Measurements from ENCODE around the gene KLF6. TPM values are rescaled to one million over a fixed set of nuclear protein-coding genes. Genes with fewer than 3 reads are reported as not detected.

KLF6 gene
- total and polyA plus RNA-seq, 8 donors = 25.9 to 187 (median 94.0) TPM

- H3K27me3 ChIP-seq = no peaks in the 10 kb centered on the region
- no peaks in the 10 kb centered on the region for H3K36me3 ChIP-seq
- no peak overlapping the region for H3K4me3 ChIP-seq
- no peaks in the 10 kb centered on the region for H3K9me3 ChIP-seq
- intact Hi-C loops (cut with DNase I; ENCODE audit: low total_unique reads) = no loop called here
- 57 to 74% (median 64%) methylated on average over 7 of the region's 7 CpGs for WGBS, 5 donors
- no peak for DNase-seq
- H3K27ac ChIP-seq = peak overlapping the region in 3 of 5 donors; percentile 2 to 89 (median 76)
- TF ChIP-seq POLR2AphosphoS5 (IDR thresholded peaks at IDR 0.05) (no peak), EP300 (IDR thresholded peaks at IDR 0.05) (no peak), POLR2A (IDR thresholded peaks at IDR 0.05) (no peak)
- TF ChIP-seq, protein P1, sequence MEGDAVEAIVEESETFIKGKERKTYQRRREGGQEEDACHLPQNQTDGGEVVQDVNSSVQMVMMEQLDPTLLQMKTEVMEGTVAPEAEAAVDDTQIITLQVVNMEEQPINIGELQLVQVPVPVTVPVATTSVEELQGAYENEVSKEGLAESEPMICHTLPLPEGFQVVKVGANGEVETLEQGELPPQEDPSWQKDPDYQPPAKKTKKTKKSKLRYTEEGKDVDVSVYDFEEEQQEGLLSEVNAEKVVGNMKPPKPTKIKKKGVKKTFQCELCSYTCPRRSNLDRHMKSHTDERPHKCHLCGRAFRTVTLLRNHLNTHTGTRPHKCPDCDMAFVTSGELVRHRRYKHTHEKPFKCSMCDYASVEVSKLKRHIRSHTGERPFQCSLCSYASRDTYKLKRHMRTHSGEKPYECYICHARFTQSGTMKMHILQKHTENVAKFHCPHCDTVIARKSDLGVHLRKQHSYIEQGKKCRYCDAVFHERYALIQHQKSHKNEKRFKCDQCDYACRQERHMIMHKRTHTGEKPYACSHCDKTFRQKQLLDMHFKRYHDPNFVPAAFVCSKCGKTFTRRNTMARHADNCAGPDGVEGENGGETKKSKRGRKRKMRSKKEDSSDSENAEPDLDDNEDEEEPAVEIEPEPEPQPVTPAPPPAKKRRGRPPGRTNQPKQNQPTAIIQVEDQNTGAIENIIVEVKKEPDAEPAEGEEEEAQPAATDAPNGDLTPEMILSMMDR (IDR thresholded peaks at IDR 0.05) = no peak
- H3K4me1 ChIP-seq = peaks cover 28 to 48% (median 33%) of the 10 kb centered on the region in 4 donors
These were observed 36.5 kb downstream of the KLF6 start for GRCh38 chr10:3748484-3748883.

DNA sequence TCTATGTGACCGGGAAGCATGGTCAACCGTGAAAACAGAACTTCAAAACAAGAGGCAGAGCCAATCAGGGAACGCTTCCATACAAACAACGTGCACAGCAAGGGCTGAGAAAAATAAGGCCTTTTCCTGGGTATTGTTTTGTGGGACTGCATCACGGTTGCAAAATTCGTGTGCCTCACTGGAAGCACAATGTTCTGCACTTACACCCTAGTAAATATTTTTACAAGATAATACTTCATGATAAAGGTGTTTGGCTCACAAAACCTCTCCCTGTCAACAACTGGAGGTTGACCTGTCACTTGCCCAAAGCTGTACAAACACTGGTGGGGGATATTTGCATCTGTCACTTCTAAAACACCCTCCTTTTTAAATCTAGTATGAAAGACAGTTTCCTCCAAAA is 37.0 kb downstream of the KLF6 start:
- WGBS, 5 donors = 28 to 52% (median 38%) methylated on average over 6 of the region's 6 CpGs
- peak in 1 of 2 donors; percentile 47 for DNase-seq
- H3K4me3 ChIP-seq = no peak overlapping the region
- H3K4me1 ChIP-seq = peaks cover 28 to 48% (median 33%) of the 10 kb centered on the region in 4 donors
- H3K36me3 ChIP-seq = no peaks in the 10 kb centered on the region
- intact Hi-C loops (cut with DNase I; ENCODE audit: low total_unique reads) = no loop called here
- peak overlapping the region; percentile 38 to 82 (median 72) for H3K27ac ChIP-seq
- TF ChIP-seq POLR2AphosphoS5 (IDR thresholded peaks at IDR 0.05) = peak; percentile 43 to 61 (median 59)
- TF ChIP-seq, protein P1 (IDR thresholded peaks at IDR 0.05) = no peak
- no peaks in the 10 kb centered on the region for H3K9me3 ChIP-seq
- no peaks in the 10 kb centered on the region for H3K27me3 ChIP-seq

DNA sequence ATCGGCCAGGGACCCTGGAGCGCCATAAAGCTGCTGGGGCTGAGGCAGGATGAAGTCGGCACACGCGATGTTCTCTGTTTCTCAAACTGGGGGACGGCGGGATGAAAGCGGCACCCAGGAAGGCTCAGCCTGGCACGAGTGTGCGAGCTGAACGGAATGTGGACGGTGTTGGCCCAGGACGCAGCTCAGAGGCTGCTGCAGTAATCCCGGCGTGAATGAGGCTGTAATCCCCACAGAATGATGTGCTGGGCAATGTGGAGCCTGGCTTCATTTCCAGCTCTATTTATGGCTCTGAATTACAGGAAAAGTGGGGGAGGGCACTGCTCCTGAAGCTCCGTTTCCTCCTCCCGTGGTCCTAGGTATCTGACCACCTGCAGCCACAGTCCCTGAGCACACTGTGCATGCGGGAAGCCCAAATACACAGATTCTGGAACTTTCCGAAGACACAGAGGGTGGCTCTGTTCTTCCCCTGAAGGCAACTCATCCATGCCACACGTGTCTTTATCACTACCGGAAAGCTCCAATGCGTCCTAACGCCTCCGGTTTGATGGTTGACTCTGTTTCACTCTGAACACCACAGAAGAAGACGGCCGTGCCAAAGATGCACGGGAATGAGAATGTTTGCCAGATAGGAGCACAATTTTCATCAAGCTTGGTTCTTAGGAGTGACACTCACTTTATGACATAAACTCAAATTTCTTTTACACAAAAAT is 37.6 kb downstream of the KLF6 start:
- Histone ChIP-seq H3K9me3 (no peaks in the 10 kb centered on the region), H3K27me3 (no peaks in the 10 kb centered on the region), H3K4me1 (peaks cover 28 to 48% (median 33%) of the 10 kb centered on the region in 4 donors), H3K4me3 (no peak overlapping the region), H3K36me3 (no peaks in the 10 kb centered on the region), H3K27ac (peak overlapping the region; percentile 37 to 82 (median 72))
- DNase-seq = no peak
- peak in 1 of 3 donors; percentile 52 for TF ChIP-seq POLR2AphosphoS5 (IDR thresholded peaks at IDR 0.05)
- no peak for TF ChIP-seq POLR2A (IDR thresholded peaks at IDR 0.05)
- WGBS, 5 donors = 67 to 88% (median 78%) methylated on average over 27 of the region's 27 CpGs
- intact Hi-C loops (cut with DNase I; ENCODE audit: low total_unique reads) = no loop called here

DNA sequence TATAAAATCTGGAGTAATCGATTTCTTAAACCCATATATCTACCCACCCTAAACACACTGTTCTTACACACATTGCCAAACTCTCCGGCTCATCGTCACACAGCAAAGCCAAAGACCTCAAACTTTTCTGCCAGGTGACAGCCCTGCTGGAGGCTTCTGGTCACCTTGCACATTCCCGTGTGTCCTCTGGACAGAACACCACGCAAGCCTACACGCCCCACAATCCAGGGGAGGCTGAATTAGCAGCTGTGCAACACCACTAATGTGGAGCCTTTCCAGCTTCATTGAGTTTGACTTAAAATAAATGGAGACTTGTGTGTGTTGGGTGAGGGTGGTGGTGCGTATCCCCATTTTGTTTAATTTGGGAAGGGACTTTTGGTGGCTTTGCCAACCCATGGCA is 38.4 kb downstream of the KLF6 start:
- Histone ChIP-seq H3K27ac (peak overlapping the region in 3 of 5 donors; percentile 72 to 82 (median 80)), H3K4me3 (no peak overlapping the region), H3K4me1 (peaks cover 28 to 48% (median 33%) of the 10 kb centered on the region in 4 donors), H3K27me3 (no peaks in the 10 kb centered on the region), H3K9me3 (no peaks in the 10 kb centered on the region), H3K36me3 (no peaks in the 10 kb centered on the region)
- intact Hi-C loops (cut with DNase I; ENCODE audit: low total_unique reads) = no loop called here
- DNase-seq = no peak
- WGBS, 5 donors = 93 to 95% (median 95%) methylated on average over 7 of the region's 7 CpGs
- no peak for TF ChIP-seq EP300 (IDR thresholded peaks at IDR 0.05)
- TF ChIP-seq POLR2AphosphoS5 (IDR thresholded peaks at IDR 0.05) = no peak
- TF ChIP-seq, protein P1 (IDR thresholded peaks at IDR 0.05) = no peak
- TF ChIP-seq POLR2A (IDR thresholded peaks at IDR 0.05) = no peak

DNA sequence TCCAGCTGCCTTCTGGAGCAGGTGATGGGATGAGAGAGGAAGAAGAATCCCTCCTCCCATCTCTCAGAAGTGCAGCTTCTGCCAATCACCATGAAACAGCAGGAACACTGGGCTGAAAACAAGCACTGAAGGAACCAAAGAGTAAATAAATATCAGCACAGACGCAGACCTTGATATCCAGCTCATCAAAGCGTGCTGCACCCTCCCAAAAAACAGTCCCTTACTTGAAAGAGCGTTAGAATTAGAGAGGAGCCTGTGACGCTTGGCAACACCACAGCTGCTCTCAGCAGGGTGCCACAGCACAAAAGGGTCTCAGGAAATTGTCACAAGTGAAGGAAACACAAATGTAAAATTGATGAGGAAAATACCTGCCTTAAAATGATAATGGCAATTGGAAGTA is 39.5 kb downstream of the KLF6 start:
- H3K27ac ChIP-seq = no peak overlapping the region
- H3K4me1 ChIP-seq = peaks cover 28 to 44% (median 32%) of the 10 kb centered on the region in 4 donors
- no peaks in the 10 kb centered on the region for H3K9me3 ChIP-seq
- WGBS, 5 donors = 76 to 89% (median 77%) methylated on average over 4 of the region's 4 CpGs
- no peak for DNase-seq
- no peak for TF ChIP-seq POLR2A (IDR thresholded peaks at IDR 0.05)
- no peak for TF ChIP-seq EP300 (IDR thresholded peaks at IDR 0.05)
- TF ChIP-seq, protein P1 (IDR thresholded peaks at IDR 0.05) = no peak
- TF ChIP-seq POLR2AphosphoS5 (IDR thresholded peaks at IDR 0.05) = no peak
- H3K36me3 ChIP-seq = no peaks in the 10 kb centered on the region
- H3K4me3 ChIP-seq = no peak overlapping the region
- no peaks in the 10 kb centered on the region for H3K27me3 ChIP-seq
- intact Hi-C loops (cut with DNase I; ENCODE audit: low total_unique reads) = no loop called here
